HG03103 (cell line): ENCODE measurements around the gene SMPDL3B.

Source experiments
- ATAC-seq: cut with Tn5 transposase; IDR thresholded peaks from one replicate; pipeline ENCODE4 v1.9.1; 2021; ENCODE audit warnings: low read depth; ENCODE audit not compliant: unreplicated experiment

The SMPDL3B gene

GRCh38 chr1:27938488-27938887 is 3.7 kb downstream of the SMPDL3B start:
- no peak for ATAC-seq

- no peak for ATAC-seq
Measured at GRCh38 chr1:27940297-27940696, 5.5 kb downstream of the SMPDL3B start.

- ATAC-seq = no peak
Measured at GRCh38 chr1:27940870-27941560, 6.2 kb downstream of the SMPDL3B start.

- ATAC-seq = no peak
Measured at GRCh38 chr1:27941671-27942540, 7.1 kb downstream of the SMPDL3B start.

GRCh38 chr1:27945020-27945419 is 10.2 kb downstream of the SMPDL3B start:
- ATAC-seq = no peak

GRCh38 chr1:27949027-27949426 is 14.2 kb downstream of the SMPDL3B start:
- ATAC-seq = no peak

GRCh38 chr1:27951396-27951795 is 16.6 kb downstream of the SMPDL3B start:
- ATAC-seq = no peak

GRCh38 chr1:27952147-27952546 is 17.3 kb downstream of the SMPDL3B start:
- ATAC-seq = no peak

GRCh38 chr1:27954186-27954585 is 19.4 kb downstream of the SMPDL3B start:
- ATAC-seq = no peak

- ATAC-seq = no peak
Measured at GRCh38 chr1:27955076-27955475, 20.3 kb downstream of the SMPDL3B start.

GRCh38 chr1:27956761-27957160 is 22.0 kb downstream of the SMPDL3B start:
- ATAC-seq = no peak

GRCh38 chr1:27957655-27958054 is 22.9 kb downstream of the SMPDL3B start:
- no peak for ATAC-seq

GRCh38 chr1:27958513-27958912 is 23.7 kb downstream of the SMPDL3B start:
- ATAC-seq = no peak

- ATAC-seq = peak; percentile 85
Measured at GRCh38 chr1:27959792-27960603, 25.2 kb downstream of the SMPDL3B start, which contains the start of gene XKR8. TSS of gene XKR8 (plus strand) at chr1:27959973. CDS start at chr1:27960070, 97 bp downstream.

GRCh38 chr1:27960762-27961645 is 26.2 kb downstream of the SMPDL3B start:
- ATAC-seq = no peak

- no peak for ATAC-seq
Measured at GRCh38 chr1:27961646-27962221, 26.9 kb downstream of the SMPDL3B start.

- ATAC-seq = no peak
Measured at GRCh38 chr1:27963393-27963792, 28.6 kb downstream of the SMPDL3B start.

GRCh38 chr1:27966402-27967105 is 31.8 kb downstream of the SMPDL3B start:
- no peak for ATAC-seq
